Fibroblast of skin of right quadriceps (primary cell): Measurements from ENCODE around the gene LRP11.
A peak's percentile ranks its signal among the peaks of the same experiment; 100 is the strongest.

Experiments used
- DNase-seq: peaks from one replicate; pipeline ENCODE4 v3.0.0-alpha.2; 2013

LRP11 gene

DNA sequence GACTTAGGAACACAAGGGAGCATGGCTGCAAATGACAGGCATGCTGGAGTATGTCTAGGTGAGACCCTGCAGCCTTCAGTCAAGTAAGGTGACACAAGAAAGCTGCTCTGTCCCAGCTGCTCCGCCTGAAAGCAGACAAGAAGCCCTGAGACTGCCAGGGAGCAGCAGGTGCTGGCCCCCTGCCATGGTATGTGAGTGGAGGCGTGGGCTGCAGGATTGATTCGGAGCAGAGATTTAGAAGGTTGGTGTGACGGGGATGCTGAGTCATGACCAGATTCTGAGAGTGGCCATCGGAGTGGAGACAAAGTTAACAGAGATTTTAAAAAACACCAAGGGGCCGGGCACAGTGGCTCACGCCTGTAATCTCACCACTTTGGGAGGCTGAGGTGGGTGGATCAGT lies 17.8 kb downstream of the LRP11 start:
- peak; percentile 89 for DNase-seq

DNA sequence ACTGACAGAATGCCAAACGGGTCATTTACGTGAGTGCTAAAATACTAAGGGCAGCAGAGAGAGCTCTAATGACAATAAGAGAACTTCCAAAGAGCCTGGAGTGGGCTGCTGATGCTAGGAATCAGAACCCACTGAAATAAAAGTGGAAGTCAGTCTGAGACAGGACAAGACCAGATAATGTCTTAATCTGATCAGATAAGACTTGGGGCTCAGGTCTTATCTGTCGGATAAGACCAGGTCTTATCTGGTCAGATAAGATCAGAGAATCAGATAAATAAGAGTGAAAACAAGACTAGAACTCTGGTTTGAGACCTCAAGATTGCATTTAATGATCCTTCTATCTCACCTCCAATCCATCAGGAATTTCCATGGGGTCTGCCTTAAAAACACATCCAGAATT lies 18.6 kb downstream of the LRP11 start:
- DNase-seq = no peak

DNA sequence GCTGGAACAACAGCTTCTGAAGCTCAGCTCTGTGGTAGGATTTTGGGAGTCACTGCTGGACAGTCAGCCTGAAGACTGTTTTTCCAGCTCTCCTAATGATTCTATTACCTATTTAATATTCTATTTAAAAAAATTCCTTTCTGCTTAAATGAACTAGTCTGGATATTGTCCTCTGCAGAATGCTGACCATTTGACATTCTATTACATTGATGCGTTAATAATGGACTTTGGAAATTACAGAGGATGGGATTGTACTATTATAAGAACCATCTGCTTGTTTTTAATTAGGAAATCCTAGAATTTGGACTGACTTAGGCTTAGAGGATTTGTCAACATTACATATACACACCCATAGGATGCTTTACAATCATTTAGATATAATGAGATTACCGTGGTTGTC lies 19.7 kb downstream of the LRP11 start:
- no peak for DNase-seq

DNA sequence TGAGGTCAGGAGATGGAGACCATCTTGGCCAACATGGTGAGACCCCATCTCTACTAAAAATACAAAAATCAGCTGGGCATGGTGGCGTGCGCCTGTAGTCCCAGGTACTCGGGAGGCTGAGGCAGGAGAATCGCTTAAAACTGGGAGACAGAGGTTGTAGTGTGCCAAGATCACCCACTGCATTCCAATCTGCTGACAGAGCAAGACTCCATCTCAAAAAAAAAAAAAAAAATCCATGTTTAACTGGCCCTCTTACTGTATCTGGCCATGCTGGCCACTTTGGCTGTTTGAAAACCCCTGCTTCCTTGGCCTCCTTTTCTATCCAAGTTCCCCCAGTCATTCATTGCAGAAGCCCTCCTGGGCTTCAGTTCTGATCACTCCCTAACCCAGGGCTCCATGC lies 20.1 kb downstream of the LRP11 start:
- DNase-seq = peak; percentile 48

DNA sequence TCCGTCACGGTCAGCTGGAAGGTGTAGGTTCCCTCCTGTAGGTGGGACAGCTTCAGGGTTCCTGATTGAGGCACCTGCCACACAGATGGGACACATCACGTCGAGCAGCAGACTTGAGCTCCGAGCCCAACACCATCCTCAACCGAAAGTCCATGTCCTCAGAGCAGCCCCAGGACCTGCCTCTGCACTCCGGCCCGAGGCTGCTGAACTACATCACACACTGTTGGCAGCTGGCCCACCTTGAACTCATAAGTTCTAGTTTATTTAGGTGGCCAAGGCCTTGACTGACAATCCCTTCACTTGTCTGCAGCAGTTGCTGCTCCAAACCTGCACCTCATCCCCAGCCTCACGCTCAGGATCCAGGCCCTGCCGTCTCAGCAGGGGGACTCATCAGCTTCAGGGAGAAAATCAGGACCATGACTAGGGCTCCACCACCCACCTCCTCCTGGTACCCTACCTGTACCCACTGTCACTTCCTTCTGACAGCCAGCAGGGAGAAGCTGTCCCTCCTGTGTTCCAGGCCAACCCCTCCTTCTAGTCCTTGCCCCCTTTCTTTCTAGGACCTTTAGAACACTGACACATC lies 21.0 kb downstream of the LRP11 start:
- DNase-seq = no peak

DNA sequence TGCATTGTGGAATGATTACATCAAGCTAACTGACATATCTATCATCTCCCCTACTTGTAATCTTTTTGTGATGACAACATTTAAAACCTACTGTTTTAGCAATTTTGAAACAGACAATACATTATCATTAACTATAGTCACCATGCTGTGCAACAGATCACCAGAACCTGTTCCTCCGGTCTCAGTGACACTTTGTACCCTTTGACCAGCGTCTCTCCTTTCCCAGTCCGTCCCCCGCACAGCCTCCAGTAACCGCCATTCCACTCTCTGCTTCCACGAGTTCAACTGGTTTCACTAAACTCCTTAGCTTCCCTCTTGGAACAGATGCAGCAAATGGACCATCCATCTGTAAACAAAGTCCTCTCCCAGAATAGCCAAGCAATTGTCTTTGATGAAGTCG lies 21.8 kb downstream of the LRP11 start:
- DNase-seq = no peak

DNA sequence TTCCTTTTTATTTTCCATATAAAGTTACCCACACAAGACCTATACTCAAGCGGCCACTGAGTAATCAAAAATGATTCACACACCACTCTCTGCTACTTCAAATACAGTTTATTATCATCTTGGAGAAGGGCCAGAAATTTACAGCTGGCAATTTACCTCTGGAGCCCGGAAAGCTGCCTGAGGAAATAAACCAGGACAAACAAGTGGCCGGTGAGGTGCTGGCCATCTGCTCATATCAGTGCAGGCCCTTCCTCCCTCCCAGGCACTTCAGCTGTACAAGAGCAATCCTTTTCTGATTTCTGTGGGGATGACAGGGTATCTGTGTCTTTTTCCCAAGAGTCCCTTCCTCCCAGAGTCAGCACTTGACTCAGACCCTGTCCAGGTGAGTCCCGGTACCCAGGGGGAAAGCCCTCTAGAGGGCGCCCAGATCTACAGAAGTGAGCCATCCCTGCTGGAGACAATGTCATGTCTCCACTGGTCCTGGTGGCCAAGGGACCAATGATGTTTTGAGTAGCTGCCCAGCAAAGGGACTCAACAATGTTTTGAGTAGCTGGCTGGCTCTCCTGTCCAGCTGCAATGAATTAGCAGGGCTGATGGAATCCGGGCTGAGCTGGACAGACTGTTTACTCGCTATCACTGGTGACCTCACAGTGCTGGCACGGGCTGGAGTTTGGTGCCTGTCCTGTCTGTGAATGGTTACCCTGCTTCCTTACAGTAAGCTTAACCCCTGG lies 23.6 kb downstream of the LRP11 start:
- peak; percentile 64 for DNase-seq

DNA sequence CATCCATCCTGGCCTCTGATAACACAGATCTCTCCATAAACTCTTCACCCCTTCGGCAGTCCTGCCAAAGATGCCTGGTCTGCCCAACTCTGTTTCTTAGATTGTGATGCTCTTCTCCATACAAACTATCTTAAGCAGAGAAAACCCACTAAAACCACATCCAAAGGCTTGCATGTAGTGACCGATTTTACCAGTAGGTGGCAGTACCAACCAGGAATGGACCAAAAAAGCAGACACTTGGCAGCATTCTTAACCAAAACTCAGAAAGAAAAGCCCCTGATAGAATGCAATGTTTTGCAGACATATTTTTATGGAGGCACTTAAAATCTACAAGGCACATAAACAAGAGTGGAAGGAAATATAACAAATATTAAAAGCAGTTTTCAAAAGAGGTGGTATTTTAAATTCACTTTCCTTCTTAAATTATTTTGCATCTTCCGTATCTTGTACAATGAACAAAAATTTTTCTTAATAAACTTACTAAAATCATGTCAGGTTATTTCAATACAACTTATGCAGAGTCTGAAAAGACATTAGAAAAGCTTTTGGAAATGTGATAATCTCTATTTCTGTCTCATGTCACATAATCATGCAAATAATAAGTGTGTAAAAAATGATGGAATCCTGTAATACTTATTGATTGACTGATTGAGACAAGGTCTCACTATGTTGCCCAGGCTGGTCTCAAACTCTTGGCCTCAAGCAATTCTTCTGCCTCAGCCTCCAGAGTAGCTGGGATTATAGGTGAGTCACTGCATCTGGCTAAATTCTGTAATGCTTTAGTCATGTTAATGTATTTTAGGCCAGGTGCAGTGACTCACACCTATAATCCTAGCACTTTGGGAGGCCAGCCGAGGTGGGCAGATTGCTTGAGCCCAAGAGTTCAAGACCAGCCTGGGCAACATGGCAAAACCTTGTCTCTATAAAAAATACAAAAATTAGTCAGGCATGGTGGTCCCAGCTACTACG lies 29.4 kb downstream of the LRP11 start:
- peak; percentile 63 for DNase-seq

DNA sequence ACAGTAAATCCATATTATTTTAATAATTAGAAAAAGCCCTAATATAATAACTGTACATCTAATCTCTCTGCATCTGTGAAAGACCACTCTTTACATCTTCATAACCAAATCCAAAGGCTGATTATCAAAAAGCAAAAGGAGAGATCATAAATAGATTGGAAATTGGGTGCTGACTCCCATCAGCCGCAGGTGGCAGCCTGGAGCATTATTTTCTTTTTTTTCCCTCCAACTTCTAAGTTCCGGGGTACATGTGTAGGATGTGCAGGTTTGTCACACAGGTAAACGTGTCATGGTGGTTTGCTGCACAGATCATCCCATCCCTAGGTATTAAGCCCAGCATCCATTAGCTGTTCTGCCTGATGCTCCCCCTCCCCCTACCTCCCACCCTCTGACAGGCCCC lies 30.5 kb downstream of the LRP11 start:
- no peak for DNase-seq

DNA sequence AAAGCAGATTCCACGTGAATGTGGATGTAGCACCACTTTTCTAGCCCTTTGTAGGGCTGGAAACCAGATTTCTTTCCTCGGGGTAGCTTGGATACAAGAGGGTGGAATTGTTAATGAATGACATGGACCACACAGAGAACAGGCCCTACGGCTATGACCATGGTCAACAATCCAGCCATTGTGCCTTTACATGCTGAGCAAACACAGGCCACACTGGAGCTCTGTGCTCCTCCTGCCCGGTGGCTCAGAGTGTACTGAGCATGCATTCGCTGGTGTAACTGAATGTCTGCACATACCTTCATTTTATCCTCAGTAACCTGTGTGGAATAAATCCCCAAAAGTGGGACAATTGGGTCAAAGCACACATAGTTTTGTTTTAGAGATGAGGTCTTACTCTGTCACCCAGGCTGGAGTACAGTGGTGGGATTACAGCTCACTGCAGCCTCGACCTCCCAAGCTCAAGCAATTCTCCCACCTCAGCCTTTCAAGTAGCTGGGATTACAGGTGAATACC lies 32.8 kb downstream of the LRP11 start:
- no peak for DNase-seq

DNA sequence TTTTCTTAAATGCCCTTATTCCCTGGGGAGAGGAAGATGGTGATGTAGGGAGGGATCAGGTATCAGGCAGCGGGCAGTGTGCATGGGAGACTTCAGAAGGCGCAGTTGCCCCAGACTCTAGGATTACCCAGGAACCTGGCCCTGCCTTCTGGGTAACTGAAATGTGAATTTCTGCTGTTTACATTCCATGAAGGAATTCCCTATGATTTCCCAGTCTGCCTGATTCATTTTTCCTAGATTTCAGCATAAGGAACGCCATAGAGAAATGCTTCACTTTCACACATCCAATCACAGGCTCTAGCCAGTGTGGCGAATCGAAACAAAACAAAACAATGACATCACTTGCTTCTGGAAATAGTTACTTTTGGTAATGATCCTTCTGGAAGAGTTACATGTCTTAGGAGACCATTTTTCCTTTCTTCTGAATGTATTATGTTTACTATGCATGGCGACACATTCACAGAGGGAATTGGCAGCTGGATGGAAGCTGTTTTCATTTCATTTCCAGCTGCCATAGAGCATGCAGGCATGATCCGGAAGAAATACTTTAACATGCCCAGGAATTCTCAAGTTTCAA lies 33.3 kb downstream of the LRP11 start:
- DNase-seq = peak; percentile 59

DNA sequence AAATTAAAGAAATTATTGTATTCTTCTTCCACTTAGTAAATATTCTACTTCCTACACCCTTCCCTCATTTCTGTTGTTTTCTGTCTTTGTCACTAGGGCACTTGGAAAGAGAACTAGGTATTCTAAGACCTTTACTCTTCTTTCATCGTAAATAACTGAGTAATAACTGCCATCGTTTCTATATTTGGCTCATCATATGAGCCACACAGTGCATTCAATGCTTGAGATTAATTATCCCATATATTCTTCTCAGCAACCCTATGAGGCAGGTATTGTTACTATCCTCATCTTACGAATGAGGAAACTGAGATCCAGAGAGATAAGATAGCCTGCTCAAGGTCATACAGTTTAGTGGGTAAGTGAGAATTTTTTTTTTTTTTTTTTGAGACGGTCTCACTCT lies 38.9 kb downstream of the LRP11 start:
- DNase-seq = no peak

DNA sequence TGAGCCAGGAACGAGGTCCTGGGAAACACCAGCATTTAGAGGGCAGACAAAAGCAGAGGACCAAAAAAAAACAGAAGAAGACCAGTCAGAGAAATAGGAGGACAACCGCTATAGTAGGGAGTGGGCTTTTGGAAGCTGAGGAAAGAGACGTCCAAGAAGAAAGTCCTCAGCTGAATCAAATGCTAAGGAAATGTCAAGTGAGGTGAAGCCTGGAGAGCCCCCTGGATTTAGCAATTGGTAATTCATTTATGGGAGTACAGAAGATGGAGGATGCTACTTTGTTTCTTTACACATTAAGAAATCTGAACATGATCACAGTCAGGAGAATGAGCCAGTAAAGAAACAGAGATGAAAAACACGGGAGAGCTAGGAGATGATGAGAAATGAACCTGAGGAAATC lies 41.1 kb downstream of the LRP11 start:
- no peak for DNase-seq

DNA sequence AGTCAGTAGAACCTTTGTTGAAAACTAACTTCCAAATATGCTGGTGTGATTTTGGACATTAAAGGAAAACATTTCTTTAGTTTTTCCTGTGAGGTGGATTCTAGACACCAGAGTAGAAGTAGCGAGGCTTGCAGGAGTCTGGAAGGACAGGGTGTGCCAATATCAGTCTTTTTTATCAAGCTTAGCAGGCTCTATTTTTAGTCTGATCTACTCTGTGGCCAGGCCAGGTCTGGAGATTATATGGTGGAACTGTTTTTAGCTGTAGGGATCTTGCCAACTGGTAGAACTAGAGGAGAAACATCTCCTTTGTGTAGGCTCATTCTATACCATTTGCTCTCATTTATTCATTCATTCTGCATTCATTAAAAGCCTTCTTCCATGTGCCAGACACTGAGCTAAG lies 42.7 kb downstream of the LRP11 start:
- DNase-seq = no peak

DNA sequence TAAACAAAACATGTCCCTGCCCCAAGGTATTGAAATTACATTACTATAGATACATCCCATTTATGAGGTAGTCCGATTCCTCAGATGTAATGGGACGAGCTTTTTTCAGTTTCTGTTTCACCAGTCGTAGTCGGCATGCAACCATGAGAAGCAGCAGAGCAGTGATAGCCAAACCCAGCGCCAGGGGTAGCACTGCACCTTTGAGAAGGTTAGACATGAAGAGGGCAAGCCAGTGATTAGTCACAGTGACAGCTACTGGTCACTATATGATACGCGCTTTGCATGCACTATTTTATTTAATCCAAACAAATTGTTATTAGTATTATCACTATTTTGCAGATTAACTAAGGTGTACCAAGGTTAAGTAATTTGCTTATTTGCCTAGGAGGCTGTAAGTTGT lies 43.7 kb downstream of the LRP11 start:
- no peak for DNase-seq

DNA sequence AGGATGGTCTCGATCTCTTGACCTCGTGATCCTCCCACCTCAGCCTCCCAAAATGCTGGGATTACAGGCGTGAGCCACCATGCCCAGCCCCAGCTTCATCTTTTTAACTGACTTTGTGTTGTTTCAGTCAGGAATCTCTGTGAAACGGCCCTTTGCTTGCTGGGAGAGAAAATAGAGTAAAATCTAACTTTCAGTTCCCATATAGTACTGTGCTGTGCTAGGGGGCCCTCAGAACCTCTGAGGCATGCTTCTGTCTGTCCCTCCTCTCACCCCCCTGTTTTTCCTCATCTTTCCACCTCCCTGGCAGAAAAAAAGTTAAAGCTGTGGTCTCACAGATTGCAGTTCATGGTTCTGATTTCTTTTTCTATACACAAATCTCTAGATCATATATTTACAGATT lies 48.4 kb downstream of the LRP11 start:
- DNase-seq = no peak

DNA sequence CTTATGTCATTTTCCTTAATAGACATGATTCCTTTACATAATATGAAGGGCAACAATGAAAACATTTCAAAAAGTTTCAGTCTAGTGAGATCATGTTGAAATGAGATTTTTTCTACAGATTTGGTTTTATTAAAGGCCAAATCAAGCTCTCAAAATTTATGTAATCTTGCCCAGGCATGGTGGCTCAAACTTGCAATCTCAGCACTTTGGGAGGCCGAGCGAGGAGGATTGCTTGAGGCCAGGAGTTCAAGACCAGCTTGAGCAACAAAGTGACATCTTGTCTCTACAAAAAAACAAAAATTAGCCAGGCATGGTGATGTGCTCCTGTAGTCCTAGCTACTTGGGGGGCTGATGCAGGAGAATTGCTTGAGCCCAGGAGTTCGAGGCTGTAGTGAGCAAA lies 50.8 kb downstream of the LRP11 start:
- no peak for DNase-seq

DNA sequence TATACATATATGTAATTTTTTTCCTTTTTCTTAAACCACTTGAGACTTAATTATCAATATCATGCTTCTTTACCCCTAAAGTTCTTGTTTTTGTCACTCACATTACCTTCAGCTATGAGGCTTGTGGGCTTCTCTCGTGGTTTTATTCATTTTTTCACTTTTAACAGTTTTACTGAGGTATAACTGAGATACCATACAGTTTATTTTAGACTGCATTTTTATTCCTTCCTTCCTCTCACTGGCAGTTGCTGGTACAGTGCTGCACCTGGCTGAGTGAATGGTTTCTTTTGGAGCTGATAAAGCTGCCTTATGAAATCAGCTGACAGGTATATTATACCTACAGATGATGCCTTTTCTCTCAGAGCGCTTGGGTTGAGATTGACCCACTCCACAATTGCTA lies 54.4 kb downstream of the LRP11 start:
- no peak for DNase-seq

DNA sequence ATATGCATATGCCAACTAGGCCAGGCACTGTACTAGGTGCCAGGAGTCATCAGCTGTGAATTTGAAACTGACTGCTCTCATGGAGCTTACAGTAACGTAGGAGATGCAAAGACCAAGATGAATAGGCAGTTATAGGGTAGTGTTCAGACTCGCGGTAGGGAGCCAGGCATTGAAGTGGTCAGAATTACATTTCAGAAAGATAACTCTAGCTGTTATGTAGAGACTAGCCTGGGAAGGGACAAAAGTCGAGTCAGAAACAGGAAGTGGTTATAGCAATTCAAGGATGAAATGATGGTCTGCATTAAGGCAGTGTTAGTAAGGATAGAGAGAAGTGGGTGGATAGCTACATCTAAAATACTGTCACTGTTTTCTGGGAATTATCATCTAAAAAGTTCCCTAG lies 58.0 kb downstream of the LRP11 start:
- DNase-seq = peak; percentile 20

DNA sequence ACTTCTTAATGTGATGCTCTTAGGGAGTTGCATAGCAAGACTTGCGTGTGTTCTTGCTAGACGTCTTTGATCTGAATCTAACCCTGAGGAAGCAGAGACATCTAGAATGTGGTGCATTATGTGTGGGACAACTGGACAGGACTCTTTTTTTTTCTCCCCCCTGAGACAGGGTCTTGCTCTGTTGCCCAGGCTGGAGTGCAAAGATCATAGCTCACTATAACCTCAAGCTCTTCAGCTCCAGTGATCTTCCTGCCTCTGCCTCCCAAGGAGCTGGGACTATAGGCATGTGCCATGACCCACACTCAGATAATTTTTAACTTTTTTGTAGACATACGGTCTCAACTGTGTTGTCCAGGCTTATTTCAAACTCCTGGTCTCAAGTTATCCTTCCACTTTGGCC lies 80.6 kb downstream of the LRP11 start:
- no peak for DNase-seq

DNA sequence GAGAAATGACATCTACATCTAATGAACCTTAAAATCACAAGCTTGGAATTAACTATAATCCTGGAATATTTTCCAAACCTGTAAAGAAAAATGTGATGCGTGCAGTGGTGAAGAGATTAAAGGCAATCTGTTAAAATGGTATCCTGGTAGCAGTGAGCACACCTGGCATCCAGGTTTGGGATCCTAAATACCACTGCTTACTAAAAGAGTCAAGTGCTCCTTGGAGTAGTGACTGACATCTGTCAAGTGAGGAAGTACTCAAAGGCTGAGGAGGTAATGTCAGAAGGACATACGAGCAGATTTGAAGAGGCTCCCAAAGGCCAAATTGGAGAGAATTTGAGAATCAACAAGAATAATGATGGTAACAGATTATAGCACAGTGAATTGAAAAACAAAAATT lies 81.8 kb downstream of the LRP11 start:
- no peak for DNase-seq

DNA sequence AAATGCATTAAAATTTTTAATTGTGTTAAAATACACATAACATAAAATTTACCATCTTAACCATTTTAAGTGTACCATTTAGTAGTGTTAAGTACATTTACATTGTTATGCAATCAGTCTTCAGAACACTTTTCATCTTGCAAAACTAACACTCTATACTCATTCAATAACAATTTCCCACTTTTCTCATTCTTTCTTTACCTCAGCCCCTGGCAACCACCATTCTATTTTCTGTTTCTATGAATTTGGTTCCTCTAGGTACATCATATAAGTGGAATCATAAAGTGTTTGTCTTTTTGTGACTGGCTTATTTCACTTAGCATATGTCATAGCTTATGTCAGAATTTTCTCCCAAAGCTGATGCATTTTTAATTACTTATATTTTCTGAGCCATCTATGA lies 82.4 kb downstream of the LRP11 start:
- no peak for DNase-seq

DNA sequence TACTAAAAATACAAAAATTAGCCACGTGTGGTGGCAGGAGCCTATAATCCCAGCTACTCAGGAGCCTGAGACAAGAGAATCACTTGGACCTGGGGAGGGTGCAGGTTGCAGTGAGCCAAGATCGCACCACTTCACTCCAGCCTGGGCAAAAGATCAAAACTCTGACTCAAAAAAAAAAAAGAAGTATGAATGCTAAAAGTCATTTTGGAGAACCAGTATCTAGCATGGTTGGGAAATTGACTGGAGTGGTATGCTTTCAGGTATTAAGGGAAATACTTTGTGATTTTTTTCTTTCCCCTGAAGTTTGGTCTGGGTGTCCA lies 84.6 kb downstream of the LRP11 start:
- DNase-seq = no peak

DNA sequence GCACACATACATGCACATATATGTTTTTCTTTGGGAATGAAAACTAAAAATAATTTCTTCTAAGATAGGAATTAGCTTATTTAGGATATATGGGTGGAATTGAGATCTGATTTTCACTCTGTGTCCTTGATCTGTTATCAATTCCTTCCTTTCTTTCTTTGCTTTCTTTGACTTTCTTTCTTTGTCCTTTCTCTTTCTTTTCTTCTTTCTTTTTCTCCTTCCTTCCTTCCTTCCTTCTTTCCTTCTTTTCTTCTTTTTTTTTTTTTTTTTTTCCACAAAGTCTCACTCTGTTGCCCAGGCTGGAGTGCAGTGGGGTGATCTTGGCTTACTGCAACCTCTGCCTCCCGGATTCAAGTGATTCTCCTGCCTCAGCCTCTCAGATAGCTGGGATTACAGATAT lies 86.5 kb downstream of the LRP11 start:
- no peak for DNase-seq
